GM21528 (cell line): ENCODE measurements around the gene NDUFAF8.

Experiments
- ATAC-seq: cut with Tn5 transposase; IDR thresholded peaks from one replicate; pipeline ENCODE4 v1.9.1; 2021; ENCODE audit warnings: mild to moderate bottlenecking, moderate library complexity; ENCODE audit not compliant: unreplicated experiment, low FRiP score

The NDUFAF8 gene

GRCh38 chr17:81250286-81251093, 11.4 kb downstream of the NDUFAF8 start:
- ATAC-seq: no peak

- ATAC-seq: no peak
Observed at GRCh38 chr17:81251094-81251708, 12.1 kb downstream of the NDUFAF8 start.

GRCh38 chr17:81251709-81252301, 12.7 kb downstream of the NDUFAF8 start:
- ATAC-seq: no peak

GRCh38 chr17:81252326-81252986, 13.3 kb downstream of the NDUFAF8 start:
- ATAC-seq: no peak

GRCh38 chr17:81252987-81253329, 13.8 kb downstream of the NDUFAF8 start:
- ATAC-seq: no peak

- no peak for ATAC-seq
Observed at GRCh38 chr17:81253358-81254131, 14.4 kb downstream of the NDUFAF8 start.

- no peak for ATAC-seq
Observed at GRCh38 chr17:81254955-81255717, 16.0 kb downstream of the NDUFAF8 start.

GRCh38 chr17:81256616-81257015, 17.5 kb downstream of the NDUFAF8 start:
- no peak for ATAC-seq

GRCh38 chr17:81257533-81257932, 18.4 kb downstream of the NDUFAF8 start:
- no peak for ATAC-seq

GRCh38 chr17:81258292-81258691, 19.2 kb downstream of the NDUFAF8 start:
- ATAC-seq: no peak

GRCh38 chr17:81259058-81259605, 20.0 kb downstream of the NDUFAF8 start:
- no peak for ATAC-seq

- ATAC-seq: no peak
Observed at GRCh38 chr17:81260171-81260570, 21.1 kb downstream of the NDUFAF8 start.

GRCh38 chr17:81260641-81261040, 21.5 kb downstream of the NDUFAF8 start:
- no peak for ATAC-seq

- no peak for ATAC-seq
Observed at GRCh38 chr17:81261096-81261495, 22.0 kb downstream of the NDUFAF8 start.

- no peak for ATAC-seq
Observed at GRCh38 chr17:81261582-81262336, 22.6 kb downstream of the NDUFAF8 start.

GRCh38 chr17:81263371-81264181, 24.5 kb downstream of the NDUFAF8 start:
- no peak for ATAC-seq

- ATAC-seq: no peak
Observed at GRCh38 chr17:81264640-81265039, 25.5 kb downstream of the NDUFAF8 start.

- ATAC-seq: no peak
Observed at GRCh38 chr17:81265576-81265975, 26.5 kb downstream of the NDUFAF8 start.
